Measurements from ENCODE around the gene GPR37.

Gene GPR37, protein sequence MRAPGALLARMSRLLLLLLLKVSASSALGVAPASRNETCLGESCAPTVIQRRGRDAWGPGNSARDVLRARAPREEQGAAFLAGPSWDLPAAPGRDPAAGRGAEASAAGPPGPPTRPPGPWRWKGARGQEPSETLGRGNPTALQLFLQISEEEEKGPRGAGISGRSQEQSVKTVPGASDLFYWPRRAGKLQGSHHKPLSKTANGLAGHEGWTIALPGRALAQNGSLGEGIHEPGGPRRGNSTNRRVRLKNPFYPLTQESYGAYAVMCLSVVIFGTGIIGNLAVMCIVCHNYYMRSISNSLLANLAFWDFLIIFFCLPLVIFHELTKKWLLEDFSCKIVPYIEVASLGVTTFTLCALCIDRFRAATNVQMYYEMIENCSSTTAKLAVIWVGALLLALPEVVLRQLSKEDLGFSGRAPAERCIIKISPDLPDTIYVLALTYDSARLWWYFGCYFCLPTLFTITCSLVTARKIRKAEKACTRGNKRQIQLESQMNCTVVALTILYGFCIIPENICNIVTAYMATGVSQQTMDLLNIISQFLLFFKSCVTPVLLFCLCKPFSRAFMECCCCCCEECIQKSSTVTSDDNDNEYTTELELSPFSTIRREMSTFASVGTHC

DNA sequence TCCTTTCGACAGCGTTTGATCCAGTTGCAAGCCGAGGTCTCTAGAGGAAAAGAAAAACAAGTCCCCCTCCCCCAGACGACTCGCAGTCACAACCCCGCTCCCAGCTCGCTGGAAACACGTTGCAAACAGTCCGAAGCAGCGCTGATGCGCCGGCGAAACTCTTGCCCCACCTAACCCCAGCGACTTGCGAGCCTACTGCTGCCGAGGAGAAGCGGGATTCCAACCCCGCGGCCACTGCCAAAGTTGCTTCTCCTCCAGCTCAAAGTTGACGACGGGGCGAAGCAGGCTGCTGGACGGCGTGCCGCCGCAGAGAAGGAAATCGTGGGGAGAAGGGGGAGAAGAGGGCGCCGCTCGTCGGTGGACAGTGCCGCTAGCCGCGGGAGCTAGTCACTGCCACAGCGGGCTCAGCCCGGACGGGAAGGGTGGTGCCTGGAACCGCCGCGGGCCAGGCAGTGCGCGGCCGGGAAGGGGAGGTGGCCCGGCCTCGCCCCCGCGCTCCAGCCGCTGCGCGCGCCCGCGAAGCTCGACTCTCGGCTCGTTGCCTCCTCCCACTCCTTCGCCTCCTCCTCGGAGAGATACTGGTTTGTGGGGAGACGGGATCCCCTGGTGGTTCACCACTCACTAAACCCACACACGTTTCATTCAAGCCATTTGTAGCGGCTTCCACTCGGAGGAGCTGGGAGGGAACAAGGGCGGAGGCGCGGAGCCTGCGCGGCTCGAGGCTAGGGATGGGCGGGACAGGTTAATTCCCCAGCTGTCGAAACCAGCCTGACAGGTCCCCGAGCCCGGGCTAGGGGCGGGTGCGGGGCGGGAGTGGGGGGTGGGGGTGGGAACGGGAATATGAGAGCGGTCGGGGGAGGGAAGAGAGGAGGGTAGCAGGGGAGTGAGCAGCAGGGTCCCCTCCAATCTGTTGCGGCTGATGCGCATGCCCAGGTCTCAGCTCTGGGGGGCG is at the start of gene GPR37:
TSS of gene GPR37 (minus strand) at position 392 of the 952 bp plus-strand sequence. CDS start 816 bp downstream, outside the sequence.
- DNase-seq = peak; percentile 17

DNA sequence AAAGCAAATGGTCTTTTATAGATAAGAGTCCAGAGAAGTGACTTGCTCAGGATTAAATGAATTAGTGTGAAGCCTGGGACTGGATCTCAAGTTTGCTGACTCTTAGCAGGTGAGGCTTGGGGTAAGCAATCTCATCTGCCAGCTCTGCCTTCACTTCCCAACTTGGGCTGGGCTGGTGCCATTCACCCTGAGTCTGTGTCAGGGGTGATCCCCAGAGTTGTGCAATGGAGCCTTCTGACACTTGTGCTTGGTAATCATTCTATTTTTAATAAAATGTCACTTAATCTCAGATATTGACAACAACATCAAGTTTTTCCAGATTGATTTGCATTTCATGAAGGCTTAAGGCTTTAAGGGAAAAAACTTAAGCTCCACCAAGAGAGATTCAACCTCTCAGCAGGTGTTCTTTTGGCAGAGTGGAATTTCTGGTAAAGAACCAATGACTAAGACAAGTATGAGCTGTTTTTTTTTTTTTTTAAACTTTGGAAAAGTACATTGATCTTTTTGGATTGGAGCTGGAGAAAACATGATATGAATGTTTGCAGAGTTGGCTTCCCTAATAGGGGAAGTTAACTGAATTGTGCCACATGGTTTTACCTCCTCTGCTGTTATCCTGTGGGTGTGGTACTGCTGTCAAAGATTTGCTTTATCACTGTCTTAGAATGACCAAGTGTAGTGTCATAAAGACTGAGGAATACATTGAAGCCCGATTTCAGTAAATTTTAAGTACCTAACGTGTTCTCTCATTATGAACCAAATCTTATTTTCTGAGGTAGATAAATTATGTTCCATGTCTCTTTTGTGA is 48.6 kb upstream of the GPR37 start:
- no peak for DNase-seq

DNA sequence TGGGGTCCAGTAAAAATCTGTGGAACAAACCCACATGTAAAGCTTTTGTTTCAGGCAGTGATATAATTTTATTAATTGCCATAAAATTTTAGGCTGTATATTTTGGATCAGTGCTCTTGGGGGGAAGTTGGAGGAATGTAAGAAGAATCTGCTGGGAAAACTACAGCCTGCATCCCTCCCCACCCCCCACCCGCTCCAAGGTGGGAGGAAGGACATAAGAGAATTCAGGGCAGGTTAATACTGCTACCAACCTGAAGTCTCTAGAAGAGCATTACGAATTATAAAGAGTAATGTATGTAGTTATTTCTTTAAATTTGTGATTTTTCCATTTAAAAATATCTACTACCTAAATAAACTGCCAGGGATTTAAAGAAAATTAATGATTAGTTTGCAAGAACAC is 47.2 kb upstream of the GPR37 start:
- DNase-seq = no peak

DNA sequence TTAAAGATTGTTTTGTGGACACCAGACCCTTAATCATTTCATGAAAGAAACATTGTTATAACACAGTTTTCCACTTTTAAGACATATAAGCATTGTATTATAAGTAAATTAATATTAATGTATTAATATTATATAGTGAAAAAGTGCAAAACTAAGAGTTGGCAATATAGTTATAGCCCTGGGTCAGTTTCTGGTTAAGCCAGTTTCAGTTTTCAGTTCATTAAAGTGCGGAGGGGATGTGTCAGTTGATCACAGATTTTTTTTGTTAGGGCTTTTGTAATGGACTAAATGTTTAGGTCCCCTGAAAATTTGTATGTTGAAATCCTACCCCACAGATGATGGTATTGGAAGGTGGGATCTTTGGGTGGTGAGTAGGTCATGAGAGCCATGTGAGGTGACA is 45.7 kb upstream of the GPR37 start:
- no peak for DNase-seq

DNA sequence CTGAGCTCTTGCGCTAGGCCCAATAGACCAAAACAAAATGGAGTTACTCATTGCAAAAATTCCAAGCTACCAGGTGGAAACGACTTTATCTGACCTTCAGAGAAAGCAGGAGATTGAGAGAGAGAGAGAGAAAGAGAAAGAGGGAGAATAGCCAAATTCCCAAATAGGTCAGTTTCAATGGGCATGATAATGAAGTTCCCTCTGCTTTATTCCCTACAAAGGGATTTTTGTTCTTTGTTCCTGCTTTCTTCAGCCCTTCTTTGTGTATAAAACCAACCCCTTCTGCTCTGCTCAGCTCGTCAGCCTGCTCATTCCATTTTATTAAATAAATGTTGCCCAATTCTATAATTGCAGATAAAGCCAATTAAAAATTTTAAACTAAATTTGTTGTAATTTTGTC is 45.0 kb upstream of the GPR37 start:
- DNase-seq = no peak

DNA sequence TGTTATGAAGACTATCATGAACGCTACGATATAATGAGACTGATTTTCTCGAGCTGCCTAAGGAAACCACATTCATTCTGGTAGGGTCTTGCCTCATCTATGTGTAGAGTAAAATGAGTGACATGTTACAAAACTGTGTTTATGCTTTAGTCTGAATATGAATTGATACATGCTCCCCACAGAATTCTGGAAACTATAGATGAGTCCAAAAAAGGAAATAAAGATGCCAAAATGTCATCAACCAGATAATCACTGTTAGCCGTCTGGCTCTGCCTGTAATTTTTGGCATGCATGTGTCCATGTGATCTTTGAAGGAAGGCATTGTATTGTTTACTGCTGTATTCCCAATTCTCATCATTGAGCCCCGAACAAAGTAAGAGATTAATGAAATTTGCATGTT is 42.6 kb upstream of the GPR37 start:
- no peak for DNase-seq

DNA sequence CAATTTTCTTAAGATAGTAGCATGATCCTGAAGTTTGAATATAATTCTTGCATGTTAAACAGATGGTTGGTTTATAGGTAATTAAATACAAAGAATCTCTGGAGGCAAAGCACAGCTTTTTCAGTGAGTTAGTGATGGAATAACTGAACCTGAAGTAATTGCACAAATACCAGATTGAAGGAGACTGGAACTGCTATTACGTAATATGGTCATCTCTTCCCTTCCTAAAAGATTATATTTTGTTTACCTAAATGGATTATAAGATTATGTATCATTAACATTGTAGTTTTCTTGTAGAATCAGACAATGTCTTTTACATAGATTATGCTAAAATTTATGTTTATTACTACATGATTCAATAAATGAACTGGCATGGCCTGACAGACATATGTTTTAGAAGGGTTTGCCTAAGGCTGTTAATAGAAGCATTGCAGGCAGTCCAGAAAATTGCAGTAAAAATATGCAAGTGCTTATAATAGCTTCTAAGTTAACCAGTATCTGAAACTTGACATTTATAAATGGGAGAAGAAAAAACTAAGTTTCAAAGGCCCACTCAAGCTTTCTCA is 35.8 kb upstream of the GPR37 start:
- no peak for DNase-seq

DNA sequence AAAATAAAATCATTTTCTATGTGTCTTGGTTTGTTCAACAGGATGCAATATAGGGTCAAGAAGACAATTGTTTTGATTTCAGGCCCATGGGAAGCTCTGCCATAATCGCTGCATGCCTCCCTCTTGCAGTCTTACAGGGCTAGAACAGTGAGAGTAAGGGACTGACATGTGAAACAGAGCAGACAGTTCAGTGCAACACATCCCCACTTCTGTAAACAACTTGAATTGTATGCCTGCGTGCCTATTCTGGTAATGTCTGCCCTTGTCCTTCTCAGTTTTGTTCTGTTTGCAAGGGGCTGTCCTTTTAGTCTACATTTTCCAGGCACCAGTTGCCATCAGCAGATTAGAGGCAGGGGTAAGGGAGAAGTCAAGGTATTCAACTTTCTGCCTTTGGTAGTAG is 34.8 kb upstream of the GPR37 start:
- no peak for DNase-seq

DNA sequence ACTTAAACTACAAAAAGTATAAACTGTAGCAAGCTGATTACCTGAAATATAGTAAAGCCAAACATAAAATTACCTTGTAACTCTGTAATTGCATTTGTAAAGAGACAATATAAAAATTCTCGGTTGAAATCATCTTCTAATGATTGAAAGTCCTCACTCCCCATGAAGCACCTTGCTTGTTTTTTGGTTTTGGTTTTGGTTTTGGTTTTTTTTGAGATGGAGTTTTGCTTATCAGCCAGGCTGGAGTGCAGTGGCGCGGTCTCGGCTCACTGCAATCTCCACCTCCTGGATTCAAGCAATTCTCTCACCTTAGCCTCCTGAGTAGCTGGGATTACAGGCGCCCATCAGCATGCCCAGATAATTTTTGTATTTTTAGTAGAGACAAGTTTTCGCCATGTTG is 33.9 kb upstream of the GPR37 start:
- DNase-seq = no peak

DNA sequence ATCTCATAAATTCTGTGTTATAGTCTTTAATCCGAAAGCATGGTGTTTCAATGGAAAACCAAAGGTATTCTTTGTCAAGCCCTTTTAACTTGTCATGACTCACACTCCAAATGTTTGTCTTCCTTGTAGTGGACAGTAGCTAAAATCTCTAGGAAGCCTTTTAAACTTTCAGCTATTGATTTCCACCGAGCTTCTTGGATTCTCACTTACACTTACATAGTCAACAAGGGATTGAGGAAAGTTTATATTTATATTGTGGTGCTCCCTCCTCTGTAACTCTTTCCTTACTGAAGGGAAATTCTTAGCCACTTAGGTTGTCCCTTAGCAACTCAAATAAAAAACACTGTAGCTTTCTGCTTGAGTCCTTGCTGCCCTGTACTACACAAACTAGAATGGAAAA is 31.2 kb upstream of the GPR37 start:
- no peak for DNase-seq

DNA sequence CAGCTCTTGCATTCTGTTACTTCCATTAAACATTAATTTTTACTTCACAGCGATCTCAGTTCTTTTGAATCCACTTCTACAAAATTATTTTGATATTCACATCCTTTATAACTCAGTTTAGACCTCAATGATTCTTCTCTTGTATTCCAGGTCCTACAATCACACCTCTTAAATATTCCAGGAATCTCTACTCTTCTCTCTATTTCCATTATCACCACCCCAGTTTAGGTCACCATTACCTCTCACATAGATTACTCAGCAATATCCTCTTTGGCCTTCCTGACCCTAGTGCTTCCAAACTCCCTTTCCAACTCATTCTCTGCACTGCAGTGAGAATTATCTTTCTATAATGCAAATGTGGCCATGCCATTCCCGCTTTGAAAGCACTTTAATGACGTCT is 27.1 kb upstream of the GPR37 start:
- DNase-seq = no peak

DNA sequence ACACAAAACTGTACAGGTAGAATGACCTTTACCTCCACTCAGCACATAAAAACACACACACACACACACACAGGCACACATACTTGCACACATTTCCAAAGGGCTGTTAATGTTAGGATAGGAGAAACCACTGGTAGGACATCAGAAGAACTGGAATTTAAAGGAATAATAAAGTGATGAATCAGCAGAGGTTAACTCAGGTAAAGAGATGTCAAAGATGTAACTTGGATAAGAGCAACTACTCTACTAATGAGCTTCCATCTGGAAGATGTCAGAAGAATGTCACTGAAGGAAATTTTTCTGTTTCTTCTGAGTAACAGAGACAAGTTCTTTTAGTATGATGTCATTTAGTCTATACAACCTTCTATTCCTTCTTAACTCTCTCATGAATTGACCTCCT is 26.4 kb upstream of the GPR37 start:
- no peak for DNase-seq

DNA sequence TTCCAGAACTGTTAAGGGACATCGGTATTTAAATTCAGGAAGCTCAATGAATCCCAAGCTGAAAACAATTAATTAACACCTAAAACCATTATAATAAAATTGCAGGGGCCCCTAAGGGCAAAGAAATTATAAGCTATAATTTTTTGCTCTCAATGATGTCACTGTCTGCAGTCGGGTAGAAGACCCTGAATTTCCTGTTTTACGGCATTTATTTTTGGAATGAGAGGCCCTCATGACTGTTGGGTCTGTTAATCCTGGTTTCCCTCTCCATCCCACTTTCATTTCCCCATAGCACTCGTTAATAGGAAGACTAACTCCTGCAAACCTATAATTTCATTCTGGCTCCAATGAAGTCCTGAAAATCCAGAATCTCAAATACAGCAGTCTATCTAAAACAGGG is 25.8 kb upstream of the GPR37 start:
- no peak for DNase-seq

DNA sequence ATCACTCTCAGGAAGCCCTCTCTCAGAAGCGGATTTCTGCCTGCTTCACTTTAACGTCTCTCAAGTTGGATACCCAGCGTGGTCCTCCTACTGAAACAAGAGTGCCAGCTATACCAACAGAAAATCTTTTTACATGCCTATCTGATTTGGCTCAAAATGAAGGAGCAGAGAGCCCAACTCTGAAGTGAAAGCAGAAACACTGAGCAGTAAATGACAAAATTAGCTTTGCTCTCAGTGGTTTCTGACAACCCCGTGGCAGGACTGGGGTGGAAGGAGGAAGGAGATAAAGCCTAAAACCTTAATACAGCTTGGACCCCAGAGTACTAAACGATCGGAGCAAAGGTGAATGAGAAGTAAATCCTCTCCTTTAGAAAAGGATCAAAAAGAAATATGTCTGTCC is 25.1 kb upstream of the GPR37 start:
- no peak for DNase-seq

DNA sequence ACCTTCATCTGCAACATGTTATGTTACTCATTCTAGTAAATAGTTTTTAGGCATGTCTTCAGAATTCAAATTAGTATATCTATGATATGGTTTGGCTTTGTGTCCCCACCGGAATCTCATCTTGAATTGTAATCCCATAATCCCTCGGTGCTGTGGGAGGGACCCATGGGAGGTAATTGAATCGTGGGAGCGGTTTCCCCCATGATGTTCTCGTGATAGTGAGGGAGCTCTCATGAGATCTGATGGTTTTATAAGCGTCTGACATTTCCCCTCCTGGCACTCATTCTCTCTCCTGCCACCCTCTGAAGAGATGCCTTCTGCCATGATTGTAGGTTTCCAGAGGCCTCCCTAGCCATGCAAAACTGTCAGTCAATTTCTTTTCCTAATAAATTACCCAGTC is 20.4 kb upstream of the GPR37 start:
- no peak for DNase-seq

DNA sequence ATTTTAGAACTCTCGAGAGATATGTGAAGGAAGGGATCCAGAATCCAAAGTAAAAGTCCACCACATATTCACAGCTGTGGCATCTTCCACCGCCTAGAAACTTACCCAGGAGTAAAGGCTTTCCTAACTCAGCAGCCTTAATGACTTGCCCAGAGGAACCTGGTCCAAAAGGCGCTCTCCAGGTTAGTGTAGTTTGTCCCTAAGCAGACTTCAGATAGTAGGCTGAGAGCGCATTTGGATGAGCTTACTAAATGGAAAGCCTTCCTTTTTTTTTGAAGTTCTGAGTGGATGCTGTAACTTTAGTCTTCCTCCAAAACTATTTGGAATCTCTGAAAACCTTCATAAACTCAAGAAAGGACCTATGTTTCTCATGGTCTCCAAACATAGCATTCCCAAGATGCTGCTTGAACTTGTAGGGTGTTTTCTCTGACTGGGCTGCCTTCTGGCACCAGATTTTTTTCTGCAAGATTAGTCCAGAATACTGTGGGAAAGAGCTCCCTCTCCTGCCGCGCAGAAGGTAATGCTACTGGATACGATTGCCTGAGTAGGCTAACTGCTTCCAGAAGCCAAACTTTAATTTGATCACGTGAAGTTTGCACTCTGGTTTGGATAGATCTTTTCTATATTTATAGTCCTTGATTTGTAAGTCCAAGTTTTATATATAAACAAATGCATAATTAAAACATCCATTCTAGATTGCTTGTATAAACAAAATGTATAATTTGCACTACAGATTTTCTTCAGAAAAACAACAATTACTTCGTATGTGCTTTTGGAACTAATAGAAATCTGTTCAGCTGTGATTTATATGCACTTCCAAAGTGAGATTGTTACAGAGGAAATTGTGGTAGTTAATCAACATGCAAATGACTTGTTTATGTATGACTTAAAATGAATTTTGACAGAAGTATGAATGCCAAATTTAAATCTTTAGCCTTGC is 19.6 kb upstream of the GPR37 start:
- no peak for DNase-seq

DNA sequence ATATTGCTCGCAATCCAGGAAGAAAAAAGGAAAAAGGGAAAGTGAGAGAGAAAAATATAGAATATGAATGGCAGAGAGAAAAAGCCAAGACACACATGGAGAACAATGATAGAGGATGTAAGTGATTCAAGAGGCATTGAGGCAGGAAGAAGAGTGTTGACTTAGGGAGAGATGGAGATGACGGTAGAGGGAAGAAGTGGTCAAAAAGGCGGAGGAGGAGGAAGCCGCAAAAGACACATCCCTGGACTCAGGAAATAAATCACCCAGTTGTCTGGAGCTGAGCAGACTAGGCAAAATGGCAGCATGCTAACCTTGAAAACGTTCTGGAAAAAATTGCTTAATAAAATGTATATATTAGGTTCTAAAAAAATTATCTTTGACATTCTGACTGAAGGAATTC is 17.7 kb upstream of the GPR37 start:
- no peak for DNase-seq

DNA sequence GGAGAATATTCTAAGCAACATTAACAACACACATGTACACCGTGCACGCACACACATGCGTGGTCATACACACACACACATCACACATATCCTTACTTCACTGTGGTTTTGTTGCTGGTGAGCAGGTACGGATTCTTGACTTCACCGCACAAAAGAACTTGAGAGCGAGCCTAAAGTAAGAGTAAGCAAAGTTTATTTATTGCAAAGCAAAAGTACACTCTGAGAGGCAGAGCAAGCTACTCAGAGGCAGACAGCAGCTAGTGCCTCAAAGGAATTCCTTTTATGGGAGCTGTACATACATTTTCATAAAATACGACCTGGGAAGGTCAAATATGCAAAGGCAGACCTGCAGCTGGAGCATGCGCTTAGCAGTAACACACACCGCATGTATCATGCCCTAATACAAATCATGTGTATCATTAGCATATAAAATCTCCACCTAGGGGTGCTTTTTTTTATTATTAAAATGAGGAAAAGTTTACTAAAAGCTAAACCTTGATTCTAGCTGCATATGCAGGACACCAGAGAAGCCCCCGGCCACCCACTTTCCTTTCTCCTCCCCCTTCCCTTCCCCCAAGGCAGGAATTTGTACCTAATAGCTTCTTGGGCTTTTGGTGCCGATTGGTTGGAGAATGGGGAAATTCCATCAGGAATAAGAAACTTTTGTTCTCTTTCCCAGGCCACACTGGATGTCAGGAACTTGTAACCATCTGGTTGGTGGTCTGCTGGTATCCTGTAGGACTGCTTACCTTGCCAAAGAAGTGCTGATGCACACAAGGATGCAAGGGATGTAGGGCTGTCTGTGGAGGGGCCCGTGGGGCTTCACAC is 16.5 kb upstream of the GPR37 start:
- no peak for DNase-seq

DNA sequence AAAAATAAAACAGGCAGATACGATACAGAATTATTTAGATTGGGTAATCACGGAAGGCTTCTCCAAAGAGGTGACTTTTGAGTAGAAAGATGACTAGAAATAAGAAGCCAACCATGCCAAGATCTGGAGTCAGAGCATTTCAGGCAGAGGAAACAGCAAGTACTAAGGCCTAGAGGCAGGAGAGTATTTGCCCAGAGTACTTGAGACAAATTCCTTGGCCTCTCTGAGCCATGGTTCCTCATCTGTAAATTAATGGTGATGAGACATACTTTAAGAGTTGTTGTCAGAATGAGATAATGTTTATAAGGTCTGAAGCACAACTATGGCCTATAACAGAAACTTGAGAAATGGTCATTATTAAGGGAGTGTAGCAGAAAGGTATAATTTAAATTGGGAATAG is 15.8 kb upstream of the GPR37 start:
- no peak for DNase-seq

DNA sequence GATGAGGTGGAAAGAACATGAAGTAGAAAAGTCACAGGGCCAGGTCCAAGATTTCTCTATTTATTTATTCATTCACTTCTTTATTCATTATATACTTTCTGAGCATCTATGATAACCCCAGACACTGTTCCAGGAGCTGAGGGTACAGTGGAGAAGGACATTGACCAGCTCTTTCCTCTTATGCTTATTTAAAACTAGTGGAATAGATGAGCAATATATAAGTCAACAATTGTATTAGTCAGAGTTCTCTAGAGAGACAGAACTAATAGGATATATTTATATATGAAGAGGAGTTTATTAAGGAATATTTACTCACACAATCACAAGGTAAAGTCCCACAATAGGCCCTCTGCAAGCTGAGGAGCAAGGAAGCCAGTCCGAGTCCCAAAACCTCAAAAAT is 15.0 kb upstream of the GPR37 start:
- DNase-seq = no peak
